Daoy (cell line): ENCODE measurements around the gene CKLF. TPM values are rescaled to one million over a fixed set of nuclear protein-coding genes. Genes with fewer than 3 reads are reported as not detected.
"Not testable (repeated sequence)": the region's sequence is repeated elsewhere in the genome, so short reads cannot be mapped to it uniquely, and the experiment has no call there.

Experiments used
- DNase-seq: peaks from one replicate; pipeline ENCODE4 v3.0.0-alpha.2; 2015; ENCODE audit warnings: low read depth
- total RNA-seq: library from RNA; depleted of rRNA; stranded (reverse); fragments of >200 nt; shearing (Covaris generic); gene quantifications from 2 replicates; pipeline ENCODE4 v1.2.3, GENCODE V29; 2014

CKLF gene
- total RNA-seq, 1 experiment from 2014 or later, result 168 TPM

GRCh38 chr16:66596986-66597848 is 44.8 kb downstream of the CKLF start:
- no peak for DNase-seq

GRCh38 chr16:66598111-66598510 is 45.7 kb downstream of the CKLF start:
- DNase-seq, result no peak

- no peak for DNase-seq
These were observed 47.4 kb downstream of the CKLF start for GRCh38 chr16:66599726-66600125.

GRCh38 chr16:66600477-66600876 is 48.1 kb downstream of the CKLF start:
- DNase-seq, result no peak

GRCh38 chr16:66601471-66601870 is 49.1 kb downstream of the CKLF start:
- no peak for DNase-seq

- DNase-seq, result peak; percentile 62
These were observed 51.4 kb downstream of the CKLF start for GRCh38 chr16:66603537-66604375.

- peak; percentile 65 for DNase-seq
These were observed 52.2 kb downstream of the CKLF start, which contains the start of gene CMTM3 for GRCh38 chr16:66604376-66605176. TSS of gene CMTM3 (plus strand) at chr16:66604704. CDS start at chr16:66604806, 102 bp downstream.

GRCh38 chr16:66605177-66605978 is 53.0 kb downstream of the CKLF start:
- peak; percentile 49 for DNase-seq

- no peak for DNase-seq
These were observed 53.8 kb downstream of the CKLF start for GRCh38 chr16:66605979-66606751.

GRCh38 chr16:66608241-66609138 is 56.1 kb downstream of the CKLF start:
- DNase-seq, result peak; percentile 88

GRCh38 chr16:66609139-66609510 is 56.7 kb downstream of the CKLF start:
- DNase-seq, result no peak

GRCh38 chr16:66610111-66610820 is 57.9 kb downstream of the CKLF start:
- DNase-seq, result no peak

- DNase-seq, result not testable (repeated sequence)
These were observed 59.5 kb downstream of the CKLF start for GRCh38 chr16:66611911-66612310.

GRCh38 chr16:66612422-66612821 is 60.0 kb downstream of the CKLF start:
- no peak for DNase-seq

- no peak for DNase-seq
These were observed 61.9 kb downstream of the CKLF start for GRCh38 chr16:66614161-66614802.
